HG03442 (cell line): ENCODE results near the gene UNC93A.
"Not testable (repeated sequence)": the region's sequence is repeated elsewhere in the genome, so short reads cannot be mapped to it uniquely, and the experiment has no call there.

ENCODE experiments used
- ATAC-seq: cut with Tn5 transposase; IDR thresholded peaks from one replicate; pipeline ENCODE4 v1.9.1; 2021; ENCODE audit warnings: mild to moderate bottlenecking, moderate library complexity; ENCODE audit not compliant: unreplicated experiment

The UNC93A gene

GRCh38 chr6:167290786-167291622 lies at the start of gene UNC93A:
Gene UNC93A (plus strand): TSS chr6:167291315. CDS start chr6:167291490, 175 bp downstream.
- ATAC-seq = no peak

GRCh38 chr6:167241321-167242134 lies 49.6 kb upstream of the UNC93A start:
- not testable (repeated sequence) for ATAC-seq

GRCh38 chr6:167242135-167242506 lies 49.0 kb upstream of the UNC93A start:
- ATAC-seq = not testable (repeated sequence)

- not testable (repeated sequence) for ATAC-seq
Observed at GRCh38 chr6:167242511-167243051, 48.5 kb upstream of the UNC93A start.

- no peak for ATAC-seq
Observed at GRCh38 chr6:167244064-167244960, 46.8 kb upstream of the UNC93A start.

- ATAC-seq = no peak
Observed at GRCh38 chr6:167244991-167245390, 46.1 kb upstream of the UNC93A start.

- ATAC-seq = no peak
Observed at GRCh38 chr6:167245591-167245990, 45.5 kb upstream of the UNC93A start.

- ATAC-seq = no peak
Observed at GRCh38 chr6:167247814-167248595, 43.1 kb upstream of the UNC93A start.

GRCh38 chr6:167248878-167249455 lies 42.1 kb upstream of the UNC93A start:
- ATAC-seq = not testable (repeated sequence)

- no peak for ATAC-seq
Observed at GRCh38 chr6:167252271-167252670, 38.8 kb upstream of the UNC93A start.

GRCh38 chr6:167255918-167256553 lies 35.1 kb upstream of the UNC93A start:
- no peak for ATAC-seq

- ATAC-seq = no peak
Observed at GRCh38 chr6:167258646-167259045, 32.5 kb upstream of the UNC93A start.

- not testable (repeated sequence) for ATAC-seq
Observed at GRCh38 chr6:167266057-167266829, 24.9 kb upstream of the UNC93A start.

- ATAC-seq = no peak
Observed at GRCh38 chr6:167266830-167267555, 24.1 kb upstream of the UNC93A start.

- not testable (repeated sequence) for ATAC-seq
Observed at GRCh38 chr6:167267556-167267898, 23.6 kb upstream of the UNC93A start.

GRCh38 chr6:167267921-167268401 lies 23.2 kb upstream of the UNC93A start:
- ATAC-seq = no peak

- ATAC-seq = no peak
Observed at GRCh38 chr6:167268683-167269280, 22.3 kb upstream of the UNC93A start.
